HG02759 (cell line): ENCODE results near the gene YPEL2.

ENCODE experiments used
- ATAC-seq: cut with Tn5 transposase; IDR thresholded peaks from one replicate; pipeline ENCODE4 v1.9.1; 2021; ENCODE audit warnings: mild to moderate bottlenecking, moderate library complexity; ENCODE audit not compliant: unreplicated experiment

Gene YPEL2

GRCh38 chr17:59330053-59330942 lies 1.2 kb upstream of the YPEL2 start:
- no peak for ATAC-seq

- peak; percentile 3 for ATAC-seq
Observed at GRCh38 chr17:59331929-59332748, 684 bp downstream of the YPEL2 start.

GRCh38 chr17:59332749-59333377 lies 1.4 kb downstream of the YPEL2 start:
- ATAC-seq: no peak

DNA sequence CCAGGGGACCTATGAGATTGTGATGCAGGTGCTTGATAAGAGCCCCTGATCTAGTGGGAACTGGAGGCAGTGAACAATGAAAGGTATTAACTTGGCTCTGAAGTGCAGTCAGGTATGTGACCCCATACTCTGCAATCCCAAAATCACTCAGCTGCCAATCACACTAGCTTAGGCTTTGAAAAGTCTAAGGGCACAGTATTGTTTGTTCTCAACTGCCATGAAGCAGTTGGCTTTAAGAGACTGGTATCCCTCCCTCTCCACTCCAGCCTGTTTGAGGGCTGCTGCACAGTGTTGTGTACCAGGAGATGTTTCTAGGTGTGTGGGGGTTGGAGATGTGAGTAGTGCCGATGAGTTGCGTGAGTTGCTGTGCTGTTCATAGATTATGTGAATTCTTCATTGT lies 2.4 kb downstream of the YPEL2 start:
- ATAC-seq: no peak

DNA sequence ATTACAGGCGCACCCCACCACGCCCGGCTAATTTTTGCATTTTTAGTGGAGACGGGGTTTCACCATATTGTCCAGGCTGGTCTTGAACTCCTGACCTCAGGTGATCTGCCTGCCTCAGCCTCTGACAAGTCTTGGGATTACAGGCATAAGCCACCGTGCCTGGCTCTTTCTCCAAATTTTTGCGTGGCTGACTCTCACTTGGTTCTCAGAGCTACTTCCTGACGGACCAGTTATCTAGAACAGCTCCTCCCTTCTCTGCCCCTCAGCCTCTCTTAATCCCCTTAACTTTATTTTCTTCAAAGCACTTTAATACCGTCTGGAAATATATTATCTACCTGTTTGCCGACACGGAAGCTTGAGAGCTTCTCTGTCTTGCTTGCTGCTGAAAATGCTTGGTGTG lies 4.2 kb downstream of the YPEL2 start:
- ATAC-seq: no peak

DNA sequence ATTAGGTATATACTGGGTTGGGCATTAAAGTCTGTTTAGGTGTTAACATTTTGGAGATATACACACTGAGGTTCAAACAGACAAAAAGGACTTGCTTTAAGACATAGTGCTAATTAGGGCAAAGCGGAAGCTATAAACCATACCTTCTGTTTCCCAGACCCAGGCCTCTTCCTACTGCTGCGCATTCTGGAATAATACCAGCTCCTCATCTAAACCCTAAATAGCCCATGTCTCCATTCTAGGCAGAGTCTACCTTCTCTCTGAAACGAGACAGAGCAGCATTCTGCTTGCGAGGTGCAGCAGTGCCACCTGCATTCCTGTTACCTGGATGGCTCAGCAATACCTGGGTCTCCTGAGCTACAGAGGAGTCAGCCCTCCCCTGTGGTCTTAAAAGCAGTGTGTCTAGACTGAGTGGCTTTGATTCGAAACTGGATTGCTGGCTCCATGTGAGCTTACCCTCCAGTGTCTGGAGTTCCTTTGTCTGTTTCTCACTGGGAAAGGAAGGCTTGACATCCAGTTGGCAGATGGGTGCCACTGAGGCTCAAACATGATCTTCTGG lies 6.4 kb downstream of the YPEL2 start:
- ATAC-seq: no peak

DNA sequence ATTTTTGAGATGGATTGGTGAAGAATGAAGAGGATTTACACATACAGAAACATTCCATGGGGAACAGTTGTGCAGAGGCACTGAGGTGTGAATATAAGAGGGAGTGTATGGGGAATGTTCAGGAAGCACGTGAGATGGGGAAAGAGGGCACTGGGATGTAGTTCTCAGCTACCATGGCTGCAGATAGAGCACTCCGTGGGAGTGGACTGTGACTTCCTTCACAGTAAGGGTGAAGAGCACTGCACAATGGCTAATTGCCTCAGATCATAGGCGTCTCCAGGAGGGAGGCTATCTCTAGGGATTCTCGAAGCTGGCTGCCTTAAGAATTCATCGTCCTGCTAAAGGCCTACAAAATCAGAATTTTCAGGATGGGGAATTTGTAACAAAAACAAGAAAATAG lies 7.0 kb downstream of the YPEL2 start:
- no peak for ATAC-seq

DNA sequence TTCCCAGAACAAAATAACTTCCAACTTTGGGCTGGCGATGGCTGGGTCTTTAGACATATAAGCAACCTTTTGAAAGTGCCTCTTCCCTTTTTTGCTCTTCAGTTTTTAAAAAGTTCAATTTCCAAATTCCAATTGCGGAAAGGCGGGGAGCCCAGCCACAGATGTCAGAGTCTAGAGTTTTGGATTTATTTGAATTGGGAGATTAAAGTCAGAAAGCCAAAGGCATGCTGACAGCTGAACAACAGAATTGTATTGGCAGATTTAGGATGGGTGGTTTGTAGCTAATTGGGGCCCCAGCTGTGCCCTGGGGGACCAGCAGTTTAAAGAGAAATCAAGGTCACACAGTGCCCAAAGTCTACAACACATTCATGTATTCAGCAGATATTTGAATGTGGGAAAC lies 10.5 kb downstream of the YPEL2 start:
- no peak for ATAC-seq

DNA sequence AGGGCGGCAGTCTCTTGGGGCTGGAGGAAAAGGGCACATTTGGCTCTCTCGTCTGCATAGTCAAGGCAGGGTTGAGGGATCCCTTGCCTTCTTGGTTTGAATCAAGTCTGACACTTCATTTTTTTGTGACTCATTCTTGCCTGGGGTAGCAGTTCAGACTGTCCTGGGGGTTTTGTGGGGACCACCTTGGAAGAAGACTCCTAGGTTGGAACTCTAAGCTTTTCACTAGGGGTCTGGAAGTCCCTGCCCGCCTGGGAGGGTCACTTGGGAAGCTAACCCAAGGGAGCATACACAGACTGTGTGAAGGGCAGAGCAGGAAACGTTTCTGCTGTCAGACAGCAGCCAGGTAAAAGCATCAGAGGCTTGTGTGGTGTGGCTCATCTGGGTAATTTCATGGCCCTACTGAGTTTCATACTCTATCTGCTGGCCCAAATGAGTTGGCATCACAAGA lies 11.3 kb downstream of the YPEL2 start:
- ATAC-seq: no peak

- ATAC-seq: no peak
Observed at GRCh38 chr17:59345476-59345875, 14.0 kb downstream of the YPEL2 start.

GRCh38 chr17:59346341-59346740 lies 14.9 kb downstream of the YPEL2 start:
- no peak for ATAC-seq

- no peak for ATAC-seq
Observed at GRCh38 chr17:59346876-59347407, 15.5 kb downstream of the YPEL2 start.

- ATAC-seq: no peak
Observed at GRCh38 chr17:59347975-59348391, 16.5 kb downstream of the YPEL2 start.

DNA sequence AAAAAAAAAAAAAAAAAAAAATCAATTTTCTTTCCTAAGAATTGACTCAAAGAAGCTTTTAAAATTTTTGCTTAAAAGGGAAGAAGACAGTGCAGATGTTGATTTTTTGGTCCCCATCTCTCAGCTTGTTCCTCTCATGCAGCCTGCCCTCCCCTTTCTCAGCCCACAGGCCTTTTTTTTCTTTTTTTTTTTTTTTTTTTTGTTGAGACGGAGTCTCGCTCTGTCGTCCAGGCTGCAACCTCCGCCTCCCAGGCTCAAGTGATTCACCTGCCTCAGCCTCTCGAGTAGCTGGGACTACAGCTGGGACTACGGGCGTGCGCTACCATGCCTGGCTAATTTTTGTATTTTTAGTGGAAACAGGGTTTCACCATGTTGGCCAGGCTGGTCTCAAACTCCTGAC lies 17.7 kb downstream of the YPEL2 start:
- no peak for ATAC-seq

- ATAC-seq: no peak
Observed at GRCh38 chr17:59353106-59353854, 21.8 kb downstream of the YPEL2 start.

DNA sequence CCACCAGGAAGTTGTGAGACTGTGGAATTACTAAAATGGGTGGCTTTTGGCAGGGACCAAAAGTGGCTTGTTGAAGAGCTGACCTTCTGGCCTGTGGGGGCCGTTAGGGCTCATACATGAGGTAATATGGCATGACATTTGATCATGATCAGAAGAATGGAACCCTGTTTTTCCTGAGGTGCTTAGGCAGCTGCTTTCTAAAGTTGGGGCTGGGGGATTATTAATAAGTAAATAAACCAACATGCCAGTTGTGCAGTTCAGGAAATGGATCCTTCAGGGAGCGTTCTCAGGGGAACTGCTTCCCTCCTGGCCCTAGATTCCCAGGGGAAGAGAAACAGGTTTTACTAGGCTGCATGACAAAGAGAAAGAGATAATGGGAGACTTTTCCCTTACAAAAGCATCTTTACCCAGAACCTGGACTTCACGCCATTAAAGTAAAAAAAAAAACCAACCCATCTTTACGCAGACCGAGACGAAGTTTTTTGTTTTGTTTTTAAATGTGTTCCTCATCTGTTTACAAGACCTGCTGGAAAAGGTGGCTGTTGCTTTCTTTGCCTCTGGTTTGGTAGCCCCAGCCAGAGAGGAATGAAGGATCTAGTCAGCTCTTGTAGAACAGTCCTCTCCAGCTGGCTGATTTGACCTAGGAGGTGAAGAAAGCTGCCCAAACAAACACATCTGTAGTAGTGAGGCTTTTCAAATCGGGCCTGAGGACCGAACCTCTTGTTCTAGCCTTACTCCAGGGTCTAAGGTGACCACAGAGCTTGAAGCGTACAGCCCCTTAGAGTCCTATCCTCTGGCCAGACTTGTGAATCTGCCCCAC lies 22.7 kb downstream of the YPEL2 start:
- ATAC-seq: no peak

DNA sequence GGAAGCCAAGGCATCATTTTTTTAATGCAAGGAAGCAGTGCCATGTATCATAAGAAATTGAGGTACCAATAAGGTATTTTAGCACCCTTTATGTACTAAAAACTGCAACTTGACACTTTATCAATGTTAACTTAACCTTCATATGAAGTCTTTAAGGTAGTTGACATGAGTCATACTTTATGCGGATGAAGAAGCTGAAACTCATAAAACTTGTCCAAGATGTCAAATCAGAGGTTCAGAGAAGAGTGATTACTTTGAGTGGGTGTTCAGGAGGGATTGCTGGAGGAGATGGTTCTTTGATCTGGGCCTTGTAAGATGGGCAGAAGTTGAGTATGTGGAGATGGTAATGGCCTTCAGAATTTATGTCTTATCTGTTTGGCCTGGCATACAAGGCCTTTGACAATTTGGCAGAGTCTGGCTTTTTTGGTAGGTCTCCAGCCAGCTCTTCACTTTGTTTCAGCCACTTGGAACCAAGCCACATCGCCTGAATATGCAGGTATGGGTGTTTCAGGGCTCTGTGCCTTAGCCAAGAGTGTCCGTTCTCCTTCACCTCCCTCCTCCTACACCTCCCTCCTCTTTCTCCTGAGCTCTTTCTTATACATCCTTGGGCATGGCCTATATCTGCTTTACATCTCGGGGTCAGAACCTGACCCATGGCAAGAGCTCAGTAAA lies 23.7 kb downstream of the YPEL2 start:
- no peak for ATAC-seq

GRCh38 chr17:59355702-59356325 lies 24.4 kb downstream of the YPEL2 start:
- no peak for ATAC-seq
